ENCODE results near the gene TCP11L2.

TCP11L2 gene

GRCh38 chr12:106302401-106303201, at the start of gene TCP11L2:
TSS of gene TCP11L2 (plus strand) at chr12:106302733. CDS start at chr12:106311076, 8,343 bp downstream.
- peak; percentile 96 for DNase-seq

GRCh38 chr12:106254724-106255123, 47.8 kb upstream of the TCP11L2 start:
- DNase-seq: no peak

- no peak for DNase-seq
Observed at GRCh38 chr12:106255493-106255892, 47.0 kb upstream of the TCP11L2 start.

- no peak for DNase-seq
Observed at GRCh38 chr12:106255952-106256351, 46.6 kb upstream of the TCP11L2 start.

GRCh38 chr12:106256524-106256923, 46.0 kb upstream of the TCP11L2 start:
- DNase-seq: no peak

- no peak for DNase-seq
Observed at GRCh38 chr12:106258226-106258625, 44.3 kb upstream of the TCP11L2 start.

GRCh38 chr12:106258935-106259334, 43.6 kb upstream of the TCP11L2 start:
- no peak for DNase-seq

- no peak for DNase-seq
Observed at GRCh38 chr12:106265116-106265515, 37.4 kb upstream of the TCP11L2 start.

GRCh38 chr12:106267535-106267934, 35.0 kb upstream of the TCP11L2 start:
- DNase-seq: no peak

GRCh38 chr12:106269150-106269771, 33.3 kb upstream of the TCP11L2 start:
- no peak for DNase-seq

GRCh38 chr12:106271575-106272505, 30.7 kb upstream of the TCP11L2 start:
- DNase-seq: no peak

- no peak for DNase-seq
Observed at GRCh38 chr12:106273491-106273890, 29.0 kb upstream of the TCP11L2 start.

- DNase-seq: no peak
Observed at GRCh38 chr12:106274012-106274411, 28.5 kb upstream of the TCP11L2 start.

- no peak for DNase-seq
Observed at GRCh38 chr12:106274575-106275121, 27.9 kb upstream of the TCP11L2 start.

GRCh38 chr12:106275458-106275857, 27.1 kb upstream of the TCP11L2 start:
- no peak for DNase-seq

- DNase-seq: no peak
Observed at GRCh38 chr12:106276032-106276740, 26.3 kb upstream of the TCP11L2 start.

GRCh38 chr12:106280106-106280505, 22.4 kb upstream of the TCP11L2 start:
- DNase-seq: no peak

- DNase-seq: no peak
Observed at GRCh38 chr12:106281056-106281782, 21.3 kb upstream of the TCP11L2 start.

- DNase-seq: no peak
Observed at GRCh38 chr12:106281804-106282203, 20.7 kb upstream of the TCP11L2 start.

GRCh38 chr12:106282457-106283097, 20.0 kb upstream of the TCP11L2 start:
- DNase-seq: peak; percentile 70
